MM.1S (cell line): Measurements from ENCODE around the gene RNASET2.

Experiments
- DNase-seq: peaks from one replicate; pipeline ENCODE4 v3.0.0-alpha.2; 2015
- H2AFZ ChIP-seq: fragments of 300-600 bp; sonication (generic); 2 replicates; pipeline ENCODE4 v1.6.0; 2016; ENCODE audit warnings: antibody characterized with exemption, low read length
- H3F3A ChIP-seq: fragments of 300-600 bp; sonication (generic); 2 replicates; pipeline ENCODE4 v1.6.1; 2016; ENCODE audit warnings: mild to moderate bottlenecking, antibody characterized with exemption, low read length, moderate library complexity, mixed read lengths; ENCODE audit not compliant: insufficient read depth
- H3K27ac ChIP-seq: fragments of 300-600 bp; sonication (generic); 2 replicates; pipeline ENCODE4 v1.5.1; 2016; ENCODE audit warnings: mild to moderate bottlenecking, low read length
- H3K27me3 ChIP-seq: fragments of 300-600 bp; sonication (generic); replicated peaks from 2 replicates; pipeline ENCODE4 v1.6.0; 2016; ENCODE audit warnings: low read length; ENCODE audit not compliant: insufficient read depth
- H3K36me3 ChIP-seq: fragments of 300-600 bp; sonication (generic); replicated peaks from 2 replicates; pipeline ENCODE4 v1.6.1; 2016; ENCODE audit warnings: mild to moderate bottlenecking, low read length, mixed read lengths; ENCODE audit not compliant: insufficient read depth
- H3K4me1 ChIP-seq: fragments of 300-600 bp; sonication (generic); 2 replicates; pipeline ENCODE4 v1.6.1; 2016; ENCODE audit warnings: low read length, mixed read lengths
- H3K4me2 ChIP-seq: fragments of 300-600 bp; sonication (generic); 2 replicates; pipeline ENCODE4 v1.6.0; 2016; ENCODE audit warnings: low read depth, low read length
- H3K4me3 ChIP-seq: fragments of 300-600 bp; sonication (generic); 2 replicates; pipeline ENCODE4 v1.5.1; 2016; ENCODE audit warnings: low read length, mixed read lengths
- H3K79me2 ChIP-seq: fragments of 300-600 bp; sonication (generic); 2 replicates; pipeline ENCODE4 v1.6.1; 2016; ENCODE audit warnings: mixed run types, low read length, mixed read lengths
- H3K9ac ChIP-seq: fragments of 300-600 bp; sonication (generic); 2 replicates; pipeline ENCODE4 v1.6.1; 2016; ENCODE audit warnings: low read length, mixed read lengths
- H3K9me2 ChIP-seq: fragments of 300-600 bp; sonication (generic); replicated peaks from 2 replicates; pipeline ENCODE4 v1.6.1; 2016; ENCODE audit warnings: mild to moderate bottlenecking, low read length, mixed read lengths; ENCODE audit not compliant: insufficient read depth
- H3K9me3 ChIP-seq: fragments of 300-600 bp; sonication (generic); replicated peaks from 2 replicates; pipeline ENCODE4 v1.6.1; 2016; ENCODE audit warnings: mild to moderate bottlenecking, low read length, mixed read lengths; ENCODE audit not compliant: insufficient read depth
- H4K20me1 ChIP-seq: fragments of 300-600 bp; sonication (generic); 2 replicates; pipeline ENCODE4 v1.6.1; 2016; ENCODE audit warnings: mild to moderate bottlenecking, low read length, moderate library complexity, mixed read lengths; ENCODE audit not compliant: insufficient read depth
- EZH2 ChIP-seq: fragments of 300-600 bp; sonication (generic); optimal IDR thresholded peaks from 2 replicates; pipeline ENCODE3; 2017; ENCODE audit warnings: low read depth, mild to moderate bottlenecking, antibody characterized with exemption, low read length, mixed read lengths
- EZH2phosphoT487 ChIP-seq: fragments of 300-600 bp; sonication (generic); IDR thresholded peaks from 2 replicates; pipeline ENCODE4 v1.6.1; 2018; ENCODE audit warnings: antibody characterized with exemption, low read length
- TF ChIP-seq, protein P1 (sequence below): fragments of 300-600 bp; sonication (generic); IDR thresholded peaks from 2 replicates; pipeline ENCODE4 v1.5.1; 2016; ENCODE audit warnings: antibody characterized with exemption, low read length, mixed read lengths

The RNASET2 gene, protein sequence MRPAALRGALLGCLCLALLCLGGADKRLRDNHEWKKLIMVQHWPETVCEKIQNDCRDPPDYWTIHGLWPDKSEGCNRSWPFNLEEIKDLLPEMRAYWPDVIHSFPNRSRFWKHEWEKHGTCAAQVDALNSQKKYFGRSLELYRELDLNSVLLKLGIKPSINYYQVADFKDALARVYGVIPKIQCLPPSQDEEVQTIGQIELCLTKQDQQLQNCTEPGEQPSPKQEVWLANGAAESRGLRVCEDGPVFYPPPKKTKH

DNA sequence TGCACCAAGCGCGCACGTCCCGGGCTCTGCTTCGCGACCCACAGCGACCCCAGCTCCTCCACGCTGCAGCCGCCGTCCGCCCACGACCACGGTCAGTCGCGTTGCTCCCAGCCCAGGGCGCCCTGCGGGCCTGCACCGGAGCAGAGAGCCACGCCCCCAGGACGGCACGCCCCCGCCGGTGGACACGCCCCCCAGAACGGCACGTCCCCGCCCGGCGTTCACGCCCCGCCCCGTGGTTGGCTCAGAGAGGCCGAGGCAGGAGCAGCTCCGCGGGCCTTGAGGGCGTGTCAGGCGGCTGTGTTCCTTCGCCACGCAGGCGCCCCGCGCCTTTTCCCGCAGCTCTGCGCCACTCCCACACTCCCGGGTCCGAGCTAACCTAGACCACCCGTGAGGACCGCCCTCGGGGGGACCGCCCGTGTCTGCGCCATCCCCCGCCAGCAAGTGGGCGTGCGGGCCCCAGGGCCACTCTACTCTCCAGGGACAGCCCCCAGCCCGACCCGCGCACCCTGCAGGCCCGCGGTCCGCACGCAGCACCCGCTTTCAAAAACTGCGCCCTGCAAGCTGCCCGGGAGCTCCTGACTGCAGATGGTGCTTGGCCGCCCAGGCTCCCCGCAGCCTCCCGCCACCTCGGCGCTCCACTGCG, at the start of gene RNASET2:
TSS of gene RNASET2 (minus strand) at position 107 of the 643 bp plus-strand sequence. CDS start 368 bp downstream, outside the sequence.
- TF ChIP-seq EZH2phosphoT487 (no peak), EZH2 (no peak)
- TF ChIP-seq, protein P1, sequence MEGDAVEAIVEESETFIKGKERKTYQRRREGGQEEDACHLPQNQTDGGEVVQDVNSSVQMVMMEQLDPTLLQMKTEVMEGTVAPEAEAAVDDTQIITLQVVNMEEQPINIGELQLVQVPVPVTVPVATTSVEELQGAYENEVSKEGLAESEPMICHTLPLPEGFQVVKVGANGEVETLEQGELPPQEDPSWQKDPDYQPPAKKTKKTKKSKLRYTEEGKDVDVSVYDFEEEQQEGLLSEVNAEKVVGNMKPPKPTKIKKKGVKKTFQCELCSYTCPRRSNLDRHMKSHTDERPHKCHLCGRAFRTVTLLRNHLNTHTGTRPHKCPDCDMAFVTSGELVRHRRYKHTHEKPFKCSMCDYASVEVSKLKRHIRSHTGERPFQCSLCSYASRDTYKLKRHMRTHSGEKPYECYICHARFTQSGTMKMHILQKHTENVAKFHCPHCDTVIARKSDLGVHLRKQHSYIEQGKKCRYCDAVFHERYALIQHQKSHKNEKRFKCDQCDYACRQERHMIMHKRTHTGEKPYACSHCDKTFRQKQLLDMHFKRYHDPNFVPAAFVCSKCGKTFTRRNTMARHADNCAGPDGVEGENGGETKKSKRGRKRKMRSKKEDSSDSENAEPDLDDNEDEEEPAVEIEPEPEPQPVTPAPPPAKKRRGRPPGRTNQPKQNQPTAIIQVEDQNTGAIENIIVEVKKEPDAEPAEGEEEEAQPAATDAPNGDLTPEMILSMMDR = no peak
- H3K9me2 ChIP-seq = no peaks in the 10 kb centered on the region
- no peaks in the 10 kb centered on the region for H4K20me1 ChIP-seq
- peaks cover 3% of the 10 kb centered on the region for H3F3A ChIP-seq
- H3K79me2 ChIP-seq = no peaks in the 10 kb centered on the region
- no peaks in the 10 kb centered on the region for H3K9me3 ChIP-seq
- peak within 1 kb of the TSS; percentile 71 for H3K4me3 ChIP-seq
- H3K9ac ChIP-seq = peak within 1 kb of the TSS; percentile 57
- H3K27ac ChIP-seq = peak within 1 kb of the TSS; percentile 43; the same call in 1 of the 2 replicates
- H3K4me1 ChIP-seq = peaks cover 13% of the 10 kb centered on the region
- peak within 1 kb of the TSS; percentile 79 for H3K4me2 ChIP-seq
- peak; percentile 80 for DNase-seq
- peak within 1 kb of the TSS; percentile 82 for H2AFZ ChIP-seq
- H3K36me3 ChIP-seq = no peaks in the 10 kb centered on the region
- H3K27me3 ChIP-seq = no peaks in the 10 kb centered on the region

DNA sequence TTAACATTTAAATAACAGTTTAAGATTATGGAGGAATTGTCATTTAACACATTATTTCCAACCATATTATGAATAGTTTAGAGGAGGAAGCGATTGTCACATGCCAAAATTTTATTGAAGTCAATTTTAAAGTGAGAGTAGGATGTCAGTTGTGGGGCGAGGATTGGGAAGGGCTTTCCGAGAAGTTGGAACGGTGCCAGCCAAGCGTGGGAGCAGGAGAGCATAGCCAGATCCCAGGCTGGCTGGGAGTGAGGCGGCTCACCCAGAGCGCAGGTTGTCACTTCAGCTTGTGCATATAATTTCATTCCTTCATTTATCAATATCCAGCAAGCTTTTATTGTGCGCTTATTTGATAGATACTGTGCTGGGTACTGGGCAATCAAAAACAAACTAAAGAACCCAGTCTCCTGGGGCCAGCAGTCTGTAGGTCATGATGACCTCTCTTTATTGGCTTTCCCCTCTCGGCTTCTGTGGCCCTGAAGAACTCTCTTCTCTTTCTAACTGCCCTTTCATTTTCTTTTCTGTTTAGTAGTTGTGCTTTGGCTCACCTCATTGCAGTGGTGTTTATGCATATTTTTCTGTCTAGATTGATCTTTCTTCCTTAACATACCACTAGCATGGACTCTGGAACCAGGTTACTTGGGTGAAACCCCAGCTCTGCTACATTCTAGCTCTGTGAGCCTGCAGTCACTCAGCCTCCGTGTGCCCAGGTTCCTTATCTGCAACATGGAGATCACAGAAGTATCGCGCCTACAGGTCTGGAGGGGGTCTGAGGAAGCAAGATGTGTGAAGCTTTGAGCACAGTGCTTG, 49.2 kb upstream of the RNASET2 start:
- Histone ChIP-seq H4K20me1 (no peaks in the 10 kb centered on the region), H3K27ac (no peak overlapping the region), H3F3A (no peaks in the 10 kb centered on the region), H3K79me2 (peaks cover 24% of the 10 kb centered on the region), H2AFZ (no peak overlapping the region), H3K4me3 (no peak overlapping the region), H3K4me1 (peaks cover 10% of the 10 kb centered on the region; the same call in 1 of the 2 replicates), H3K4me2 (no peak overlapping the region), H3K9me3 (no peaks in the 10 kb centered on the region), H3K36me3 (no peaks in the 10 kb centered on the region), H3K9me2 (no peaks in the 10 kb centered on the region), H3K9ac (no peak overlapping the region), H3K27me3 (no peaks in the 10 kb centered on the region)
- TF ChIP-seq EZH2 = no peak
- TF ChIP-seq EZH2phosphoT487 = no peak
- TF ChIP-seq, protein P1 = no peak
- DNase-seq = no peak

DNA sequence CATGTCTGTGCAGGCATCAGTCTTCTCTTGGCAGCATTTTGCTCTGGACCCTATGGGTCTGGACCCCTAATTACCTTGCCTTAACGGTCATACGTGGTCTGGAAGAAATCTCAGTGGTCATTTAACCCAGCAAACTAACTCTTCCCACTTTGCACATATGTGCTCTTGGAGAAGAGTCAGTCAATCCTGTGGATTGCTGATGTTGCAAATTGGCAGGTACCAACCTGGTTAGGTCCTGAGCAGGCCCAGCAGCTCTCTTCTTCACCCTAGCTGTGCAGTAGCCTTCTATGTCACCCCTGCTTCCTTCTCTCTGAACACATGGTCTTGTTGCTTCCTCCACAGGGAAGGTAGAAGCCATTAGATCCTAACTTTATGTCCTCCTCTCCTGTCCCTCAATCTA, 44.4 kb upstream of the RNASET2 start:
- Histone ChIP-seq H3K4me2 (peak overlapping the region; percentile 69; the same call in 1 of the 2 replicates), H3K9ac (no peak overlapping the region), H3K27me3 (no peaks in the 10 kb centered on the region), H3K27ac (no peak overlapping the region), H3K9me3 (no peaks in the 10 kb centered on the region), H3K4me1 (peaks cover 18% of the 10 kb centered on the region; the same call in 1 of the 2 replicates), H3K36me3 (no peaks in the 10 kb centered on the region), H4K20me1 (no peaks in the 10 kb centered on the region), H3K9me2 (no peaks in the 10 kb centered on the region), H2AFZ (no peak overlapping the region), H3K79me2 (peaks cover 52% of the 10 kb centered on the region), H3F3A (no peaks in the 10 kb centered on the region), H3K4me3 (no peak overlapping the region)
- DNase-seq = no peak
- TF ChIP-seq, protein P1 = no peak
- no peak for TF ChIP-seq EZH2
- no peak for TF ChIP-seq EZH2phosphoT487
